Activated gamma-delta T cell treated with Interleukin-2 at 50 U/mL for 16 hours (primary cell): ENCODE results near the gene BCO1.

Experiments used
- DNase-seq: peaks from one replicate; pipeline ENCODE4 v3.0.0-alpha.2; 2020

Gene BCO1

GRCh38 chr16:81324808-81325207 is 86.3 kb downstream of the BCO1 start:
- DNase-seq = no peak

- DNase-seq = no peak
Observed at GRCh38 chr16:81327011-81327410, 88.5 kb downstream of the BCO1 start.

GRCh38 chr16:81327447-81328196 is 89.1 kb downstream of the BCO1 start:
- DNase-seq = no peak

GRCh38 chr16:81329947-81330346 is 91.5 kb downstream of the BCO1 start:
- DNase-seq = no peak

- DNase-seq = no peak
Observed at GRCh38 chr16:81333356-81333755, 94.9 kb downstream of the BCO1 start.

GRCh38 chr16:81335669-81336068 is 97.2 kb downstream of the BCO1 start:
- DNase-seq = no peak

- no peak for DNase-seq
Observed at GRCh38 chr16:81337097-81337496, 98.6 kb downstream of the BCO1 start.
